HCEC 1CT (cell line): Measurements from ENCODE around the gene CYFIP2.
"Not testable (repeated sequence)": the region's sequence is repeated elsewhere in the genome, so short reads cannot be mapped to it uniquely, and the experiment has no call there.

Experiments used
- DNase-seq: peaks from one replicate; pipeline ENCODE4 v3.0.0-alpha.2; 2017

The CYFIP2 gene

GRCh38 chr5:157265714-157266285 lies at the start of gene CYFIP2:
Gene CYFIP2 (plus strand): TSS chr5:157266123. CDS start chr5:157285362, 19,239 bp downstream.
- peak; percentile 25 for DNase-seq

- no peak for DNase-seq
Measured at GRCh38 chr5:157216391-157217142, 49.4 kb upstream of the CYFIP2 start.

GRCh38 chr5:157217289-157218024 lies 48.5 kb upstream of the CYFIP2 start:
- DNase-seq: no peak

- no peak for DNase-seq
Measured at GRCh38 chr5:157219491-157220271, 46.2 kb upstream of the CYFIP2 start.

- no peak for DNase-seq
Measured at GRCh38 chr5:157221959-157222358, 44.0 kb upstream of the CYFIP2 start.

- peak; percentile 19 for DNase-seq
Measured at GRCh38 chr5:157222506-157223230, 43.3 kb upstream of the CYFIP2 start.

GRCh38 chr5:157225469-157226422 lies 40.2 kb upstream of the CYFIP2 start:
- DNase-seq: no peak

- no peak for DNase-seq
Measured at GRCh38 chr5:157230610-157231009, 35.3 kb upstream of the CYFIP2 start.

GRCh38 chr5:157232706-157233105 lies 33.2 kb upstream of the CYFIP2 start:
- no peak for DNase-seq

- no peak for DNase-seq
Measured at GRCh38 chr5:157233515-157233914, 32.4 kb upstream of the CYFIP2 start.

GRCh38 chr5:157236423-157236822 lies 29.5 kb upstream of the CYFIP2 start:
- DNase-seq: peak; percentile 28

- no peak for DNase-seq
Measured at GRCh38 chr5:157241483-157241882, 24.4 kb upstream of the CYFIP2 start.

GRCh38 chr5:157244704-157245103 lies 21.2 kb upstream of the CYFIP2 start:
- not testable (repeated sequence) for DNase-seq

GRCh38 chr5:157245476-157245875 lies 20.4 kb upstream of the CYFIP2 start:
- no peak for DNase-seq

GRCh38 chr5:157245886-157246285 lies 20.0 kb upstream of the CYFIP2 start:
- no peak for DNase-seq

- no peak for DNase-seq
Measured at GRCh38 chr5:157247267-157247666, 18.7 kb upstream of the CYFIP2 start.

GRCh38 chr5:157248821-157249470 lies 17.0 kb upstream of the CYFIP2 start:
- no peak for DNase-seq

- DNase-seq: peak; percentile 20
Measured at GRCh38 chr5:157252711-157253465, 13.0 kb upstream of the CYFIP2 start.

GRCh38 chr5:157253547-157253946 lies 12.4 kb upstream of the CYFIP2 start:
- peak; percentile 37 for DNase-seq

- no peak for DNase-seq
Measured at GRCh38 chr5:157258450-157258849, 7.5 kb upstream of the CYFIP2 start.
